CD4-positive, alpha-beta T cell treated with Interleukin-4 for 1 hour (primary cell): Measurements from ENCODE around the gene USH1G.
"Not testable (repeated sequence)": the region's sequence is repeated elsewhere in the genome, so short reads cannot be mapped to it uniquely, and the experiment has no call there.

ENCODE experiments used
- DNase-seq, 2 donors: peaks; one replicate each; pipeline ENCODE4 v3.0.0-alpha.2; 2020 to 2022

Gene USH1G

GRCh38 chr17:74925242-74925641 lies 2.2 kb upstream of the USH1G start:
- DNase-seq = no peak

GRCh38 chr17:74924250-74924948 lies 1.3 kb upstream of the USH1G start, which contains the start of gene OTOP2:
OTOP2 (plus strand) TSS chr17:74924273; CDS start chr17:74924633, 360 bp downstream.
- peak in 1 of 2 donors; percentile 52 for DNase-seq

GRCh38 chr17:74923538-74924249 lies 639 bp upstream of the USH1G start:
- DNase-seq = peak; percentile 66 to 70

- DNase-seq = no peak
Observed at GRCh38 chr17:74922172-74922571, 883 bp downstream of the USH1G start.

DNA sequence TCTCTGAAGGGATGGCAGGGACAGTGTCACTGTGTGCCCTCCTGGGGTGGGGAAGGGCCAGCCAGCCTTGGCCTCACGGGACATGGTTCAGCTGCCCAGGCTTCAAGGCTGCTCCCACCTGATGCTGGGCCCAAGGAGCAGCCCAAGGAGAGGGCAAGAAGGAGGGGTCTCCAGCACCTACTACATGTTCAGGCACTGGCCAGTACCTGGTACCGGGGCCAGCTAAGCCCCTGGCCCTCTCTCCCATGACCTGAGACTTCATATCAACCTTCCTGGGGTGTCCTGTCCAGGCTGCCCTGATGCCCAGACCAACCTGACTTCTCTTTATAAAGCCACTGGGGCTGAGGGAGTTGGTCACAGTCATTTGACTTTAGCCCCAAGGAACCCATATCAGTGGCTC lies 1.3 kb downstream of the USH1G start:
- no peak for DNase-seq

- DNase-seq = no peak
Observed at GRCh38 chr17:74921026-74921681, 1.9 kb downstream of the USH1G start.

GRCh38 chr17:74920642-74921025 lies 2.4 kb downstream of the USH1G start:
- DNase-seq = no peak

GRCh38 chr17:74920306-74920620 lies 2.8 kb downstream of the USH1G start:
- no peak for DNase-seq

DNA sequence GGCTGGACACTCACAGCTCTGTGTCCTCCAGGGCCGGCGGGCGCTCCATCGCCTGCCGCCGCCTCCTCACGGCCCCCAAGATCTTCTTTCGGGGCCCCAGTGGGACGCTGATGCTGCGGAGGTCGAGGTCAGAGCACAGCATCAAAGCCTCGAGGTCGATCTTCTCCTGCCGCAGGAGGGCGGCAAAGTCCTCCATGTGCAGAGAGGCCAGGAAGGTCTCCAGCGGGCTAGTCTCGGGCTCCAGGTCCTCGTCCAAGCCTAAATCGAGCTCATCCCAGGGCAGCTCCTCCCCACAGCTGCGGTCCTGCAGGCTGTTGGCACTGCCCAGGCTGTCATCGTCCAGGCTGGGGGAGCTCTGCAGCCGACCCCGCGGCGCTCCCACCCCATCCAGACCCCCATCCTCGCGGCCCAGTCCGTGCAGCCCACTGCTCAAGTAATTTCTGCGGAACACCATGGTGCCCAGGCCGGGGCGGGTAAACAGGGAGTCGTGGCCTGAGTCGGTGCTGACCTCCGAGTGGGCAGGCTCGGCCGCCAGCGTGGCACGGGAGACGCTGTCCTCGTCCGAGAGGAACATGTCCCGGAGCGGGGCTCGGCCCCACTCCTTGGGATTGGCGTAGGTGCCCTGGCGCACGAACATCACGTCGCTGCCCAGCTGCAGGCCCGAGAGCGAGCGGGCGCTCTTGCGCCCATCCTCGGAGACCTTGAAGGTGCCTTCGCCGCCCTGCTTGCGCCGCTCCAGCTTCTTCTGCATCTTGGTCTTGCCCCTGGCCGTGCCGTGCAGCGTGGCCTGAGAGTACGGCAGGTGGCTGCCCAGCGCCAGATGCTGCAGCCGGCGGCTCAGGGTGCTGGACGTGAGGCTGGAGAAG lies 3.4 kb downstream of the USH1G start:
- DNase-seq = peak in 1 of 2 donors; percentile 14

GRCh38 chr17:74918906-74919305 lies 4.1 kb downstream of the USH1G start:
- no peak for DNase-seq

DNA sequence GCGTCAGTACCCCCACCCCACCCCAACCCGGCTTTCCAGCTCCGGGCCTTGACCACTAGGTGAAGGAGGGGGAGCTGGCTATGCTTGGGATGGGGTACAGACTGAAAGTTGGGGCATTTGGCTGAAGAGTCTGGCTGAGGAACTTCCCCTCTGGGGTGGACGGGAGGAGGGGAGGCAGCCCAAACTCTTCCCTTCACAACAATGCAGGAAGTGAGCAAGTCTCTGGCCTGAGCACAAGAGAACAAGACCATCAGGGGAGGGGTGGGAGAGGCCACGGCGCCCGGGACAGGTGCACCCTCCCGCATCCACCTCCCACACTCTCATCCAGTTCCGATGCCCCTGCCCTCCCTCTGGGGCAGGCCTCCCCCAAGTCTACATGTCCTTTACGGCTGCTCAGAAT lies 5.6 kb downstream of the USH1G start:
- peak in 1 of 2 donors; percentile 30 for DNase-seq

DNA sequence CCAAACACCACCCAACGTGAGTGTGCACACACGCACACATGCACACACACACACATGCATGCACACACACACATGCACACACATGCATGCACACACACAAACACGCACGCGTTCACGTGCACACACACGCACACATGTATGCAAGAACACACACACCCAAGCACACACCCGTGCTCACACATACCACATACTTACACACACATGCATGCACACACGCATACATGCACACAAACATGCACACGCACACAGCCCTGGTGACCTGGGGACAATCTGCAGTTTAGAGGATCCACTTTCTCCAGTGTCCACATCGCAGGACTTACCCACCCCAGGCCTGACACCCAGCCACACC lies 6.2 kb downstream of the USH1G start:
- no peak for DNase-seq

DNA sequence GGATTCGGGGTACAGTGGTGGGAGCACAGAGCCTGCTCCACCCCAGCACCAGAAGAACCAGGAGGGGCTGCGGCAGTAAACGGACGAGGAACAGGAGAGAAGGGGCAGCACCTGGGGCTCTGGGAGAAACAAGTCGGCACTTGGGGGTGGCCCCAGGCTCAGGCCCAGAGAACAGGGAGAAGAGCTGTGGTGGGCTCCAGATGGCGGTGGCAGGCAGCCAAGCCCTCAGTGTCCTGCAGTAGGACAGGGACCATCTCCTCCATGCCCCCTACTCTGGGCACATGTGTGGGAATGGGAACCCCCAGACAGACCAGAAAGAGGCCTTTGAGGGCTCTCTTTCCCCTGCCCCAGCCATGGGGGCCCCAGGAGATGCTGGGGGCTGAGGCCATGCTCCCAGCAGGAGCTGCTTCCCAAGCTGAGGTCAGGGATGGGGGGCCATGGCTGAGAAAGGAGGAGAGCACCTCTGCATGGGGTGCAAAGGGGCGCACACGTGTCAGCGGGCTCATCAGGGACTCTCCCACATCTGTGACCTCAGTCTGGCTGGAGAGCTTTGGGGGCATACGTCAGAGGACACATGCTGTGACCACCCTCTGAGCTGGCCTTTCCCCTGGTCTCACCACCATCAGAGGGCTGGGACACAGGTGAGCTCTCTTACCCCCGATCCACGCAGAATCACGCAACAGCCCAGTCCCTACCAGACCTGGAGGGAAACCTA lies 6.8 kb downstream of the USH1G start:
- DNase-seq = no peak

DNA sequence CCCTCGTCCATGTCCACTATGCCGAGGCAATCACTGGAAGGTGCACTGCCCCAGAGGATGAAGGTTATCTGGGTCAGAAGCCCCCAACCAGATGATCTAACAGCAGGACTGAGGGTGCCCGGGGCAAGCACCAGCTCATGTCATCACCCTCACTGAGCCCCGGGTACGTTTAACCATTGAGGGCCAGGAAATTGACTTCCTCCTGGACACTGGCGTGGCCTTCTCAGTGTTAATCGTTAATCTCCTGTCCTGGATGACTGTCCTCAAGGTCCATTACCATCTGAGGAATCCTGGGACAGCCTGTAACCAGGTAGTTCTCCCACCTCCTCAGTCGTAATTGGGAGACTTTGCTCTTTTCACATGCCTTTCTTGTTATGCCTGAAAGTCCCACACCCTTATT lies 11.6 kb downstream of the USH1G start:
- not testable (repeated sequence) for DNase-seq

GRCh38 chr17:74909097-74909496 lies 14.0 kb downstream of the USH1G start:
- DNase-seq = not testable (repeated sequence)

- DNase-seq = no peak
Observed at GRCh38 chr17:74907012-74907411, 16.0 kb downstream of the USH1G start.

GRCh38 chr17:74906214-74906793 lies 16.8 kb downstream of the USH1G start:
- not testable (repeated sequence) for DNase-seq

- DNase-seq = no peak
Observed at GRCh38 chr17:74904687-74905409, 18.2 kb downstream of the USH1G start.

DNA sequence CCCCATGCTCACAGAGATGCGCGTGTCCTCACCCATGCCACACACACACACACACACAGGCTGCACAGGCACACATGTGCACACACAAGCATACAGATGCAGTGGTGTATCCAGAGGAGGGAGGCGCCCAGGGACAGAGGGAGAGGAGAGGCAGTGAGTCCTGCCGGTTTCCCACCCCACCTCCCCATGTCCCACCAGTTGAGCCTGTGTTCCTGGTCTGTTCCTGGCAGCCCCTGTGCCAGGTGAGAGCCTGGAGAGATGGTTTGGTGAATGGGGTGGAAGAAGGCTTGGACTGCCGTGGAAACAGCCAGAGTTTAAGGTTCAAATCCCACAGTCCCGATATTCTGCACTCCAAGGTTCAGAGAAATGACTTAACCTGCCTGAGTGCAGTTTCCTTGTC lies 19.4 kb downstream of the USH1G start:
- DNase-seq = no peak

- no peak for DNase-seq
Observed at GRCh38 chr17:74903034-74903433, 20.0 kb downstream of the USH1G start.

DNA sequence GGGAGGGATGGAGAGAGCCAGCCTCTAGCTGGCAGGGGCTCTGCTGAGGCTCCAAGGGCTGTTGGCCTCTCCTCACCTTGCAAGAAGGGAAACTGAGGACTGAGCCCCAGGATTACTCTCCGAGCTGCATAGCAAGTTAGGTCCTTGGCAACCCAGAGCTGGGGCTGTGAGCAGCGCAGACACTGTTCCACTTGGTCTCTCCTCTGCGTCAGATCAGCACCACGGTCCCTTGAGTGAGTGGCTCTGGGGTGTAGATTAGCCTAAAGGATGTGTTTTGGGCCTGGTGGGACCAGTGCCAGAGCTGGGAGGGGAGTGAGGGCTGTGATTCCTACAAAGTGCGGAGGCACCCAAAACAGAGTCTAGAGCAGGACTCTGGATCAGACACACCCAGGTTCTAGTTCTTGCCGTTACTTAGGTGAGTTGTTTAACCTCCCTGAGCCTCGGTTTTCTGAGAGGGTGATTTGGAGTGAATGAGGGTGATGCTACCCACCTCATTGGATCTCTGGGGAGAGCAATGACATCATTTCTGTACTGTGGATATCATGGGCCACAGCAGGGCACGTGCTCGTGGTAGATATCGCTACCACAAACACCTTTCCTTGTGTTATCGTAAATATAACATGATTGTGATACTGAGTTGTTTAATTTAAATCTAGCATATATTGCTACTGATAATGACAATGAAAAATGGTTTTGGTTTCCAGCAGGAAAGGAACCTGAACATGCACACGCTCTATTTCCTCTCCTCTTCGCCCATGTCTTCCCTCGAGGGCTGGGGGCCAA lies 21.5 kb downstream of the USH1G start:
- no peak for DNase-seq
